H1 (cell line): Measurements from ENCODE around the gene IL2RA. TPM values are rescaled to one million over a fixed set of nuclear protein-coding genes. Genes with fewer than 3 reads are reported as not detected.

Source experiments
- ATF3 ChIP-seq: IDR thresholded peaks from 2 replicates; pipeline ENCODE4 v1.6.1; 2011; ENCODE audit warnings: low read depth, mild to moderate bottlenecking, low read length; ENCODE audit not compliant: insufficient read depth
- BRCA1 ChIP-seq: IDR thresholded peaks from 2 replicates; pipeline ENCODE4 v1.6.1; 2012; ENCODE audit warnings: low read depth, low read length, improper control_type of control experiment
- CHD7 ChIP-seq: fragments of 300-600 bp; sonication (generic); IDR thresholded peaks from 2 replicates; pipeline ENCODE4 v1.7.1; 2012; ENCODE audit warnings: low read length, moderate library complexity, mild to moderate bottlenecking, inconsistent platforms; ENCODE audit not compliant: insufficient replicate concordance
- KDM1A ChIP-seq: fragments of 200-600, 300-600 bp; sonication (generic); IDR thresholded peaks from 2 replicates; pipeline ENCODE4 v1.7.1; 2016; ENCODE audit warnings: mild to moderate bottlenecking, low read length, borderline replicate concordance
- KDM4A ChIP-seq: IDR thresholded peaks from one replicate; pipeline ENCODE4 v1.7.1; 2012; ENCODE audit warnings: low read depth, mild to moderate bottlenecking, moderate library complexity, low read length, inconsistent platforms; ENCODE audit not compliant: severe bottlenecking
- SRF ChIP-seq: IDR thresholded peaks from 2 replicates; pipeline ENCODE4 v1.6.1; 2011; ENCODE audit warnings: mild to moderate bottlenecking, low read depth, low read length, moderate library complexity
- polyA plus RNA-seq, 7 experiments: library from polyadenylated mRNA; depleted of rRNA in 3 of 7; stranded (reverse) in 5 of 7; unstranded in 2 of 7; fragments of >200 nt in 5 of 7; fragments of 200-250 nt in 2 of 7; gene quantifications; 1 replicate in 5 of 7; 2 replicates in 1 of 7; 4 replicates in 1 of 7; pipeline versions ENCODE4 v1.2.1 to v1.2.3, GENCODE V29; 2011 to 2013; ENCODE audit warnings: missing spikeins in 2 of 7, mixed read lengths in 2 of 7
- total RNA-seq: library from RNA; stranded (reverse); fragmentation: NEBNext Ultra II Directional; extraction: Animal tissue kit (Norgen Biotek cat#: 25700); gene quantifications from 2 replicates; pipeline ENCODE4 v1.2.1, GENCODE V29; 2021

IL2RA gene
- total and polyA plus RNA-seq, 2 of the 8 experiments (the other 6 are each of a cell fraction or from before 2014, with no cell fraction given), result not detected

GRCh38 chr10:5961405-5962100 lies 100.6 kb downstream of the IL2RA start (continued):
- no peak for TF ChIP-seq CHD7
- TF ChIP-seq BRCA1, result no peak
- no peak for TF ChIP-seq ATF3
- no peak for TF ChIP-seq KDM1A
- TF ChIP-seq KDM4A, result no peak
- TF ChIP-seq SRF, result no peak
